SU-DHL-6 (cell line): ENCODE measurements around the gene TNFRSF18.

Experiments used
- H2AFZ ChIP-seq: fragments of 200-600 bp; sonication (generic); 2 replicates; pipeline ENCODE4 v1.6.1; 2014; ENCODE audit warnings: low read depth, mild to moderate bottlenecking, moderate library complexity, mixed read lengths, antibody characterized with exemption, low read length; ENCODE audit not compliant: severe bottlenecking
- H3F3A ChIP-seq: fragments of 200-600 bp; shearing (Covaris generic); 2 replicates; pipeline ENCODE4 v1.6.0; 2016; ENCODE audit warnings: antibody characterized with exemption, mild to moderate bottlenecking; ENCODE audit not compliant: insufficient read depth
- H3K27ac ChIP-seq: fragments of 200-600 bp; sonication (generic); 2 replicates; pipeline ENCODE4 v1.5.1; 2016; ENCODE audit warnings: low read depth, mild to moderate bottlenecking, low read length, moderate library complexity, mixed read lengths
- H3K27me3 ChIP-seq: fragments of 200-600 bp; sonication (generic), shearing (Covaris generic); 2 replicates; pipeline ENCODE4 v1.6.0; 2014; ENCODE audit warnings: mild to moderate bottlenecking, low read length
- H3K36me3 ChIP-seq: fragments of 200-600 bp; sonication (generic); 2 replicates; pipeline ENCODE4 v1.6.1; 2014; ENCODE audit warnings: mild to moderate bottlenecking, low read length, mixed read lengths
- H3K4me2 ChIP-seq: fragments of 300-600, 200-600 bp; shearing (Covaris generic), sonication (generic); 2 replicates; pipeline ENCODE4 v1.6.0; 2014; ENCODE audit warnings: low read length, low read depth, mild to moderate bottlenecking; ENCODE audit not compliant: poor library complexity, severe bottlenecking
- H3K4me3 ChIP-seq: fragments of 200-600 bp; sonication (generic); 2 replicates; pipeline ENCODE4 v1.5.1; 2014; ENCODE audit warnings: antibody characterized with exemption, low read length, mild to moderate bottlenecking, mixed read lengths; ENCODE audit not compliant: insufficient read depth, poor library complexity, severe bottlenecking
- H3K79me2 ChIP-seq: fragments of 200-600 bp; sonication (generic); 2 replicates; pipeline ENCODE4 v1.6.1; 2014; ENCODE audit warnings: mild to moderate bottlenecking, low read length, moderate library complexity; ENCODE audit not compliant: insufficient read depth
- H3K9ac ChIP-seq: fragments of 200-600 bp; sonication (generic); 2 replicates; pipeline ENCODE4 v1.7.0; 2014; ENCODE audit warnings: mild to moderate bottlenecking, low read length
- H3K9me2 ChIP-seq: fragments of 200-600 bp; sonication (generic); replicated peaks from 2 replicates; pipeline ENCODE4 v1.6.1; 2014; ENCODE audit warnings: low read length; ENCODE audit not compliant: insufficient read depth
- H3K9me3 ChIP-seq: fragments of 200-600 bp; sonication (generic); 2 replicates; pipeline ENCODE4 v1.6.1; 2014; ENCODE audit warnings: low read length, mixed read lengths; ENCODE audit not compliant: insufficient read depth
- H4K20me1 ChIP-seq: fragments of 200-600 bp; sonication (generic); 2 replicates; pipeline ENCODE4 v1.6.1; 2014; ENCODE audit warnings: low read depth, mild to moderate bottlenecking, antibody characterized with exemption, low read length, moderate library complexity, mixed read lengths
- CTCF ChIP-seq: fragments of 200-600 bp; sonication (generic); IDR thresholded peaks from one replicate; pipeline ENCODE4 v1.5.1; 2017; ENCODE audit warnings: antibody characterized with exemption, mild to moderate bottlenecking, low read length, moderate library complexity; ENCODE audit not compliant: insufficient read depth, poor library complexity, severe bottlenecking
- EZH2phosphoT487 ChIP-seq: fragments of 200-600 bp; sonication (generic), shearing (Covaris generic); conservative IDR thresholded peaks from 2 replicates; pipeline ENCODE4 v1.6.1; 2018; ENCODE audit warnings: mild to moderate bottlenecking, antibody characterized with exemption, low read length, moderate library complexity, mixed read lengths

The TNFRSF18 gene

DNA sequence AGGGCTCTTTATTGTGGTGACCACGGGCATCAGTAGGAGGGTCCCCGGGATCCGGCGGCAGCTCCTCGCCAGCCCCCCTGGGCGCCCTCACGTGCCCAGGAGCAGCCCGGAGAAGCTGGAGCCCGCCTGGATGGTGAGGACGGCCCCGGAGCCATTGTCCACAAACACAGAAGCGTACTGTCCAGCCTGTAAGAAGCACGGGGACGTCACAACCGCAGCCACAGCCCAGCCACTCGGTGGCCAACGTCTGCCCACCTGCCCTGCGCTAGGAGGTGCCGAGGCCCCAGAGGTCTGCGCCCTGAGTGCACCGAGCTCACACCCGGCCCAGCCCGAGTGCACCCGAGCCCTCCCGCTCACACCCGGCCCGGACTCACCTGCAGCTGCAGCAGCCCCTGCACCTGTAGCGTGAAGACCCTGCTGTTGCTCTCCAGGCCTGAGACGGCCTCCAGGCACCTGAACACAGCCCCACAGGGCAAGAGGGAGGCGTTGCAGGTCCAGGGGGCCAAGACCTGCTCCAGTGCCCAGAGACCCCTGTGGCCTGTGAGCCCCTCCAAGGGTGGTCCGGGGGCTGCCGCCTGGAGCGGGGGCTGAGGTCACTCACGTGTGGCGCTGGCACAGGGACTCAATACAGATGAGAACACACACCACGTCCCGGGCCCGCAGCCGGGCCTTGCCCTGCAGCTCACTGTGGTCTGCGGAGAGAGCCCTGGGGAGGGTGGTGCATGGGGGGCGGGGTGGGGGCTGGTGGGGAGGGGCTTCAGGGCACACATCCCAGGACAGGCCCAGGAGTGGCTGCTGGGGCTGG lies 36.3 kb upstream of the TNFRSF18 start:
- no peaks in the 10 kb centered on the region for H3K27me3 ChIP-seq
- no peak overlapping the region for H3K4me2 ChIP-seq
- H3F3A ChIP-seq: no peaks in the 10 kb centered on the region
- H3K36me3 ChIP-seq: no peaks in the 10 kb centered on the region
- TF ChIP-seq EZH2phosphoT487 (no peak), CTCF (no peak)
- no peak overlapping the region for H2AFZ ChIP-seq
- no peaks in the 10 kb centered on the region for H3K9me3 ChIP-seq
- H3K27ac ChIP-seq: no peak overlapping the region
- no peak overlapping the region for H3K4me3 ChIP-seq
- no peaks in the 10 kb centered on the region for H3K9me2 ChIP-seq
- no peaks in the 10 kb centered on the region for H3K79me2 ChIP-seq
- no peak overlapping the region for H3K9ac ChIP-seq
- H4K20me1 ChIP-seq: no peaks in the 10 kb centered on the region

DNA sequence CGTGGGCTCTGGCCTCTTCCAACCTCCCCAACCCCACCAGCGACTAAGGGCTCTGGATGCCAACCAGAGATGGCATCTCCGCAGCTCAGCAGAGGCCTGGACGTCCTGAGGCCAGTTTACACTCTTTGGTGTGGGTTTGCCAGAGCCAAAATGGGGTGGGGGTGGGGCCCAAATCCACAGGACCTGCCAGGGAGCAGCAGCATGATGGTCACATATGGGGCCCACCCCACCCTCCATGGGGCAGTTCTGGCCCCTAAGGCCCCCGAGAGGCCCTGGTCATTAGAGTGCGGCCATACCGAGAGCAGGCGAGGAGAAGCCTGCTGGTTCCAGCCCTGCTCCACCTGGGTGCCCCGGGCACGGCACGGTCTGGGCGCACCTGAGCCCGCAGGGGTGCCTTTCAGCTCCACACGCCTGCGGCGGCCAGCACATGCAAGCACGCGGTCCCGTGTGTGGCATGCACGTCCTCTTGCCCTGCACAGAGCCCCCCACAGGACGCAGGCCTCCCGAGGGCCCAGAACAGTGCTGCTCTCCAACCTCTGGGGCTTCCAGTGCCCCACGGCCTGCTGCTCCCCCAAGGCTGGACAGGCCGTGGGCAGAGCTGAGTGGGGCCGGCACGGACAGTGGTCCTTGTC lies 35.3 kb upstream of the TNFRSF18 start:
- H3F3A ChIP-seq: no peaks in the 10 kb centered on the region
- no peaks in the 10 kb centered on the region for H3K36me3 ChIP-seq
- H3K9me2 ChIP-seq: no peaks in the 10 kb centered on the region
- H2AFZ ChIP-seq: no peak overlapping the region
- no peak overlapping the region for H3K4me2 ChIP-seq
- no peaks in the 10 kb centered on the region for H3K9me3 ChIP-seq
- H3K27ac ChIP-seq: no peak overlapping the region
- no peaks in the 10 kb centered on the region for H4K20me1 ChIP-seq
- no peaks in the 10 kb centered on the region for H3K79me2 ChIP-seq
- no peak for TF ChIP-seq CTCF
- no peak for TF ChIP-seq EZH2phosphoT487
- H3K9ac ChIP-seq: no peak overlapping the region
- no peak overlapping the region for H3K4me3 ChIP-seq
- no peaks in the 10 kb centered on the region for H3K27me3 ChIP-seq

- H3K9ac ChIP-seq: no peak overlapping the region
- H3F3A ChIP-seq: no peaks in the 10 kb centered on the region
- TF ChIP-seq CTCF (no peak), EZH2phosphoT487 (no peak)
- H4K20me1 ChIP-seq: no peaks in the 10 kb centered on the region
- no peaks in the 10 kb centered on the region for H3K79me2 ChIP-seq
- H2AFZ ChIP-seq: no peak overlapping the region
- H3K36me3 ChIP-seq: no peaks in the 10 kb centered on the region
- H3K4me2 ChIP-seq: no peak overlapping the region
- H3K27ac ChIP-seq: no peak overlapping the region
- no peak overlapping the region for H3K4me3 ChIP-seq
- H3K9me2 ChIP-seq: no peaks in the 10 kb centered on the region
- no peaks in the 10 kb centered on the region for H3K9me3 ChIP-seq
- H3K27me3 ChIP-seq: no peaks in the 10 kb centered on the region
Measured at GRCh38 chr1:1240822-1241587, 34.6 kb upstream of the TNFRSF18 start.
